ENCODE results near the gene NGLY1. TPM values are rescaled to one million over a fixed set of nuclear protein-coding genes. Genes with fewer than 3 reads are reported as not detected.

NGLY1 gene
- total RNA-seq, 1 experiment from 2014 or later, result 29.4 TPM

DNA sequence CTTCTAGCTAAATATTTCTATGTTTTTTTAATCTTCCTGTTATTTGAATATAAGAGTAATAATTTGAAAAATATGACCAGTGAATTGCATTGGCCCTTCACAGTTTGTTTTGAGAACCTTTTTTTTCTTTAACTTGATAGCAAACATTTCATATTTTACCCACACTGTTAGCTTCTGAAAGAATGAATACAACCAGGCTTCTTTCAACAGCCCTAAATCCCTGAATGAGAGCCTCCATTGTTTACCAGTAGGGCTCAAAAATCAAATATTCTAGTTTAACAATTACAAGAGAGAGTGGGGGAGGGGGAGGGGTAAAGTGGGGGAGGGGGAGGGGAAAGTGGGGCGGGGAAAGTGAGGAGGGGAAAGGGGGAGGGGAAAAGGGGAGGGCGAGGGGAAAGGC is 104.1 kb downstream of the NGLY1 start:
- no peaks in the 10 kb centered on the region for H3K4me1 ChIP-seq (ENCODE audit: control insufficient read depth in 1 of 2, insufficient read depth in 2 of 2, low read length in 2 of 2)
- CTCF ChIA-PET, result no interaction called here
- no peak overlapping the region for H3K4me2 ChIP-seq (ENCODE audit: low read length)
- H3K9ac ChIP-seq (ENCODE audit: low read length), result no peak overlapping the region
- no peak overlapping the region for H2AFZ ChIP-seq (ENCODE audit: low read depth, low read length, poor library complexity, severe bottlenecking)
- intact Hi-C loops (cut with micrococcal nuclease), result no loop called here
- H3K4me3 ChIP-seq (replicated peaks in 1 of 2; ENCODE audit: low read depth in 1 of 2, low read length in 2 of 2), result no peak overlapping the region
- no peak for ATAC-seq
- H3K27ac ChIP-seq (ENCODE audit: low read depth, low read length), result no peak overlapping the region
- H3K9me3 ChIP-seq (ENCODE audit: control insufficient read depth in 1 of 2, insufficient read depth in 1 of 2, low read depth in 1 of 2, low read length in 2 of 2), result no peaks in the 10 kb centered on the region
- BruUV-seq (replicated peaks), result no TSS peak
- RAD21 ChIA-PET (ENCODE audit: low non-redundant PET in 1 of 2, low total read pairs in 2 of 2, uncharacterized antibody in 2 of 2, unreplicated experiment in 2 of 2), result no interaction called here
- no peaks in the 10 kb centered on the region; the same call in 1 of the 2 replicates for H4K20me1 ChIP-seq (ENCODE audit: insufficient read depth)
- DNase-seq (ENCODE audit: low read depth, low spot score), result no peak
- H3K79me2 ChIP-seq (ENCODE audit: insufficient read depth, low read length), result no peaks in the 10 kb centered on the region
- TF ChIP-seq, protein P1, sequence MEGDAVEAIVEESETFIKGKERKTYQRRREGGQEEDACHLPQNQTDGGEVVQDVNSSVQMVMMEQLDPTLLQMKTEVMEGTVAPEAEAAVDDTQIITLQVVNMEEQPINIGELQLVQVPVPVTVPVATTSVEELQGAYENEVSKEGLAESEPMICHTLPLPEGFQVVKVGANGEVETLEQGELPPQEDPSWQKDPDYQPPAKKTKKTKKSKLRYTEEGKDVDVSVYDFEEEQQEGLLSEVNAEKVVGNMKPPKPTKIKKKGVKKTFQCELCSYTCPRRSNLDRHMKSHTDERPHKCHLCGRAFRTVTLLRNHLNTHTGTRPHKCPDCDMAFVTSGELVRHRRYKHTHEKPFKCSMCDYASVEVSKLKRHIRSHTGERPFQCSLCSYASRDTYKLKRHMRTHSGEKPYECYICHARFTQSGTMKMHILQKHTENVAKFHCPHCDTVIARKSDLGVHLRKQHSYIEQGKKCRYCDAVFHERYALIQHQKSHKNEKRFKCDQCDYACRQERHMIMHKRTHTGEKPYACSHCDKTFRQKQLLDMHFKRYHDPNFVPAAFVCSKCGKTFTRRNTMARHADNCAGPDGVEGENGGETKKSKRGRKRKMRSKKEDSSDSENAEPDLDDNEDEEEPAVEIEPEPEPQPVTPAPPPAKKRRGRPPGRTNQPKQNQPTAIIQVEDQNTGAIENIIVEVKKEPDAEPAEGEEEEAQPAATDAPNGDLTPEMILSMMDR (IDR thresholded peaks at IDR 0.05 in 2 of 3, conservative IDR thresholded peaks at IDR 0.05 in 1 of 3; ENCODE audit: borderline replicate concordance in 1 of 3, insufficient read depth in 1 of 3, low read depth in 2 of 3, low read length in 2 of 3), result no peak
- TF ChIP-seq YY1 (IDR thresholded peaks at IDR 0.05; ENCODE audit: extremely low read depth, insufficient replicate concordance, low read depth, low read length), result no peak
- H3K36me3 ChIP-seq (ENCODE audit: control insufficient read depth in 1 of 2, insufficient read depth in 2 of 2, low read length in 2 of 2), result no peaks in the 10 kb centered on the region
- no peaks in the 10 kb centered on the region for H3K9me2 ChIP-seq (ENCODE audit: insufficient read depth)
- no peaks in the 10 kb centered on the region for H3K27me3 ChIP-seq (ENCODE audit: insufficient read depth, low read length)
- POLR2A ChIA-PET, result no interaction called here

DNA sequence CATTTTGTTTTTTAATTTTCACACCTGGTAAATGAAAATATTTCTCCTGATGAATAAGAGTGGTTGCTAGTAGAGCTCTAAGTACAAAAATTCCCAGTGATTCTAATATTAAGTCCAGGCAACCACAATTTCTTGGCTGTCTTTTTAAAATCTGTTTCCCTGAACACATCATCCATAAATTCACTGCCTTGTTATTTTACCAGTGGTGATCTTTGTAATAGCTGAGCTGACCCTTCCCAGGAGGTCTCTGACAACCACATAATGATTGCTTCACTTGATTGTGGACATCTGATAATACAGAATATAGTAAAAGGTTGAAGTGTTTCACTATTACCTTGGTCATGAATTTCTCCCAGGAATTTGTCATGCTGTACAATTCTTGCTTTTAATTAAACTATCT is 104.7 kb downstream of the NGLY1 start:
- no peaks in the 10 kb centered on the region for H3K9me2 ChIP-seq (ENCODE audit: insufficient read depth)
- no peaks in the 10 kb centered on the region for H3K4me1 ChIP-seq (ENCODE audit: control insufficient read depth in 1 of 2, insufficient read depth in 2 of 2, low read length in 2 of 2)
- no TSS peak for BruUV-seq (replicated peaks)
- no peak overlapping the region for H3K4me3 ChIP-seq (replicated peaks in 1 of 2; ENCODE audit: low read depth in 1 of 2, low read length in 2 of 2)
- no peak overlapping the region for H3K9ac ChIP-seq (ENCODE audit: low read length)
- TF ChIP-seq, protein P2, sequence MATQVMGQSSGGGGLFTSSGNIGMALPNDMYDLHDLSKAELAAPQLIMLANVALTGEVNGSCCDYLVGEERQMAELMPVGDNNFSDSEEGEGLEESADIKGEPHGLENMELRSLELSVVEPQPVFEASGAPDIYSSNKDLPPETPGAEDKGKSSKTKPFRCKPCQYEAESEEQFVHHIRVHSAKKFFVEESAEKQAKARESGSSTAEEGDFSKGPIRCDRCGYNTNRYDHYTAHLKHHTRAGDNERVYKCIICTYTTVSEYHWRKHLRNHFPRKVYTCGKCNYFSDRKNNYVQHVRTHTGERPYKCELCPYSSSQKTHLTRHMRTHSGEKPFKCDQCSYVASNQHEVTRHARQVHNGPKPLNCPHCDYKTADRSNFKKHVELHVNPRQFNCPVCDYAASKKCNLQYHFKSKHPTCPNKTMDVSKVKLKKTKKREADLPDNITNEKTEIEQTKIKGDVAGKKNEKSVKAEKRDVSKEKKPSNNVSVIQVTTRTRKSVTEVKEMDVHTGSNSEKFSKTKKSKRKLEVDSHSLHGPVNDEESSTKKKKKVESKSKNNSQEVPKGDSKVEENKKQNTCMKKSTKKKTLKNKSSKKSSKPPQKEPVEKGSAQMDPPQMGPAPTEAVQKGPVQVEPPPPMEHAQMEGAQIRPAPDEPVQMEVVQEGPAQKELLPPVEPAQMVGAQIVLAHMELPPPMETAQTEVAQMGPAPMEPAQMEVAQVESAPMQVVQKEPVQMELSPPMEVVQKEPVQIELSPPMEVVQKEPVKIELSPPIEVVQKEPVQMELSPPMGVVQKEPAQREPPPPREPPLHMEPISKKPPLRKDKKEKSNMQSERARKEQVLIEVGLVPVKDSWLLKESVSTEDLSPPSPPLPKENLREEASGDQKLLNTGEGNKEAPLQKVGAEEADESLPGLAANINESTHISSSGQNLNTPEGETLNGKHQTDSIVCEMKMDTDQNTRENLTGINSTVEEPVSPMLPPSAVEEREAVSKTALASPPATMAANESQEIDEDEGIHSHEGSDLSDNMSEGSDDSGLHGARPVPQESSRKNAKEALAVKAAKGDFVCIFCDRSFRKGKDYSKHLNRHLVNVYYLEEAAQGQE (IDR thresholded peaks at IDR 0.05; ENCODE audit: low read depth), result no peak
- TF ChIP-seq EZH2phosphoT487 (IDR thresholded peaks at IDR 0.05; ENCODE audit: borderline replicate concordance), result no peak
- no peak for TF ChIP-seq POLR2AphosphoS5 (IDR thresholded peaks at IDR 0.05; ENCODE audit: low read depth, low read length)
- no peak for TF ChIP-seq EZH2 (IDR thresholded peaks at IDR 0.05)
- no peak for TF ChIP-seq ZNF274 (IDR thresholded peaks at IDR 0.05; ENCODE audit: low read depth, low read length)
- TF ChIP-seq ELF1 (IDR thresholded peaks at IDR 0.05; ENCODE audit: borderline replicate concordance, low read depth), result no peak
- TF ChIP-seq EGR1 (IDR thresholded peaks at IDR 0.05; ENCODE audit: low read depth), result no peak
- TF ChIP-seq, protein P1 (IDR thresholded peaks at IDR 0.05 in 2 of 3, conservative IDR thresholded peaks at IDR 0.05 in 1 of 3; ENCODE audit: borderline replicate concordance in 1 of 3, insufficient read depth in 1 of 3, low read depth in 2 of 3, low read length in 2 of 3), result no peak
- no peak for TF ChIP-seq SRF (IDR thresholded peaks at IDR 0.05; ENCODE audit: low read depth)
- TF ChIP-seq ZFX (IDR thresholded peaks at IDR 0.05), result no peak
- TF ChIP-seq POLR2A (IDR thresholded peaks at IDR 0.05; ENCODE audit: borderline replicate concordance, extremely low read depth, insufficient read depth, insufficient read length), result no peak
- DNase-seq (ENCODE audit: low read depth, low spot score) (no peak), ATAC-seq (no peak)
- H3K27ac ChIP-seq (ENCODE audit: low read depth, low read length), result no peak overlapping the region
- RAD21 ChIA-PET (ENCODE audit: low non-redundant PET in 1 of 2, low total read pairs in 2 of 2, uncharacterized antibody in 2 of 2, unreplicated experiment in 2 of 2), result no interaction called here
- H3K79me2 ChIP-seq (ENCODE audit: insufficient read depth, low read length), result no peaks in the 10 kb centered on the region
- POLR2A ChIA-PET, result no interaction called here
- H2AFZ ChIP-seq (ENCODE audit: low read depth, low read length, poor library complexity, severe bottlenecking), result no peak overlapping the region
- H3K36me3 ChIP-seq (ENCODE audit: control insufficient read depth in 1 of 2, insufficient read depth in 2 of 2, low read length in 2 of 2), result no peaks in the 10 kb centered on the region
- H3K27me3 ChIP-seq (ENCODE audit: insufficient read depth, low read length), result no peaks in the 10 kb centered on the region
- CTCF ChIA-PET, result no interaction called here
- intact Hi-C loops (cut with micrococcal nuclease), result no loop called here
- H4K20me1 ChIP-seq (ENCODE audit: insufficient read depth), result no peaks in the 10 kb centered on the region; the same call in 1 of the 2 replicates
- H3K9me3 ChIP-seq (ENCODE audit: control insufficient read depth in 1 of 2, insufficient read depth in 1 of 2, low read depth in 1 of 2, low read length in 2 of 2), result no peaks in the 10 kb centered on the region
- H3K4me2 ChIP-seq (ENCODE audit: low read length), result no peak overlapping the region
